GM12878 (cell line): ENCODE results near the gene DPP6. TPM values are rescaled to one million over a fixed set of nuclear protein-coding genes. Genes with fewer than 3 reads are reported as not detected.

Experiments
- ATAC-seq: fragments of 200-7000 bp; cut with Tn5 transposase; 3 replicates; pipeline ENCODE4 v1.9.1; 2020; ENCODE audit warnings: mild to moderate bottlenecking, moderate library complexity
- BruUV-seq: library from RNA; stranded (reverse); fragments of 400-500 nt; replicated peaks from 2 replicates; lab custom pipeline; 2021; lab: Mats Ljungman, UMichigan
- CTCF ChIA-PET: fragments of 300-600 bp; sonication (Branson Sonifier 250); formaldehyde crosslinking; extraction: SDS; loops from one replicate; lab custom pipeline; 2021; ENCODE audit warnings: inconsistent platforms; lab: Yijun Ruan, JAX
- POLR2A ChIA-PET: fragments of 350-600 bp; formaldehyde crosslinking; extraction: SDS; loops from one replicate; lab custom pipeline; 2021; ENCODE audit warnings: inconsistent platforms; lab: Charles Lee
- RAD21 ChIA-PET: fragments of 300-600 bp; sonication (Branson Sonifier 250); formaldehyde crosslinking; loops from one replicate; lab custom pipeline; 2023; ENCODE audit warnings: antibody characterized with exemption; ENCODE audit not compliant: unreplicated experiment; lab: Charles Lee
- SMC1A ChIA-PET: fragments of 300-600 bp; sonication (Branson Sonifier 250); formaldehyde crosslinking; loops from one replicate; lab custom pipeline; 2023; ENCODE audit not compliant: unreplicated experiment, uncharacterized antibody; lab: Charles Lee
- DNase-seq: peaks from one replicate; pipeline ENCODE4 v3.0.0-alpha.2; 2011; ENCODE audit warnings: low read depth, low spot score
- FAIRE-seq: peaks from 3 replicates; lab custom pipeline; 2011; peaks lifted over from hg19 to GRCh38; lab: Jason Lieb, UNC
- H2AFZ ChIP-seq: 2 replicates; pipeline ENCODE4 v1.6.0; 2011; ENCODE audit warnings: low read depth, low read length, control low read depth; ENCODE audit not compliant: control insufficient read depth
- H3K27ac ChIP-seq: 2 replicates; pipeline ENCODE4 v1.5.1; 2011; ENCODE audit warnings: control low read depth; ENCODE audit not compliant: control insufficient read depth, insufficient read depth
- H3K27me3 ChIP-seq, 2 experiments: replicated peaks in 1 of 2; 2 replicates each; pipeline versions ENCODE4 v1.6.0 to v1.6.1; 2011; ENCODE audit warnings: low read length in 1 of 2; ENCODE audit not compliant: control insufficient read depth in 2 of 2, insufficient read depth in 2 of 2
- H3K36me3 ChIP-seq, 2 experiments: 2 replicates each; pipeline ENCODE4 v1.5.1; 2011; ENCODE audit warnings: low read length in 1 of 2; ENCODE audit not compliant: control insufficient read depth in 2 of 2, insufficient read depth in 2 of 2
- H3K4me1 ChIP-seq: 2 replicates; pipeline ENCODE4 v1.6.1; 2011; ENCODE audit warnings: mild to moderate bottlenecking, low read length, moderate library complexity, mixed read lengths; ENCODE audit not compliant: control insufficient read depth, insufficient read depth
- H3K4me2 ChIP-seq: 2 replicates; pipeline ENCODE4 v1.6.0; 2011; ENCODE audit warnings: control low read depth; ENCODE audit not compliant: control insufficient read depth, insufficient read depth
- H3K4me3 ChIP-seq: fragments of 200-600 bp; sonication (generic); 2 replicates; pipeline ENCODE4 v1.5.1; 2016
- H3K79me2 ChIP-seq: 2 replicates; pipeline ENCODE4 v1.6.0; 2011; ENCODE audit warnings: low read length; ENCODE audit not compliant: control insufficient read depth, insufficient read depth
- H3K9ac ChIP-seq: 2 replicates; pipeline ENCODE4 v1.8.0; 2011; ENCODE audit warnings: low read length, control low read depth, mixed read lengths; ENCODE audit not compliant: control insufficient read depth, insufficient read depth
- H3K9me3 ChIP-seq: replicated peaks from 3 replicates; pipeline ENCODE4 v1.5.1; 2011; ENCODE audit warnings: mild to moderate bottlenecking, low read length; ENCODE audit not compliant: control insufficient read depth, insufficient read depth
- H4K20me1 ChIP-seq: 2 replicates; pipeline ENCODE4 v1.6.0; 2011; ENCODE audit not compliant: control insufficient read depth, insufficient read depth
- BCL11A ChIP-seq: IDR thresholded peaks from 2 replicates; pipeline ENCODE4 v1.6.1; 2011; ENCODE audit warnings: low read depth, low read length
- BMI1 ChIP-seq: fragments of 450-650 bp; IDR thresholded peaks from 2 replicates; pipeline ENCODE4 v1.6.1; 2016; ENCODE audit warnings: mild to moderate bottlenecking, moderate library complexity, borderline replicate concordance
- MEF2A ChIP-seq: IDR thresholded peaks from 2 replicates; pipeline ENCODE4 v1.6.1; 2011; ENCODE audit warnings: low read depth, mild to moderate bottlenecking, low read length, moderate library complexity; ENCODE audit not compliant: insufficient read depth
- RELA ChIP-seq: fragments of 450-650 bp; IDR thresholded peaks from 2 replicates; pipeline ENCODE4 v1.8.0; 2014; ENCODE audit warnings: borderline replicate concordance; ENCODE audit not compliant: partially characterized antibody
- SMAD5 ChIP-seq: IDR thresholded peaks from 2 replicates; pipeline ENCODE4 v1.6.1; 2016; ENCODE audit warnings: antibody characterized with exemption, low read depth
- WGBS: methylation state at CpG from one replicate; pipeline ENCODE4 v1.1.6; 2016; ENCODE audit warnings: low lambda C conversion rate; ENCODE audit not compliant: insufficient replicate concordance, insufficient coverage; ENCODE audit errors: missing lambda C conversion rate; 5-methylcytosine and 5-hydroxymethylcytosine counted together
- in situ Hi-C: fragments of 300-500 bp; cut with MboI; formaldehyde crosslinking; loops from 9 replicates; pipeline ENCODE4 v1.14.3; 2018; ENCODE audit warnings: mixed read lengths
- intact Hi-C: fragments of 100-400 bp; cut with micrococcal nuclease; formaldehyde crosslinking; loops from one replicate; pipeline ENCODE4 v1.14.2; 2022; ENCODE audit not compliant: unreplicated experiment
- polyA plus RNA-seq, 11 experiments: library from polyadenylated mRNA; depleted of rRNA in 4 of 11; unstranded in 6 of 11; stranded (reverse) in 5 of 11; fragments of >200 nt; fragmentation: Nextera tagmentation in 4 of 11; fragmentation: Illumina TruSeq in 1 of 11; extraction: Ambion mirVana in 4 of 11; extraction: Trizol in 1 of 11; gene quantifications; 1 replicate in 1 of 11; 2 replicates in 10 of 11; pipeline versions ENCODE4 v1.2.1 to v1.2.3, GENCODE V29; 2011 to 2016; ENCODE audit warnings: inconsistent platforms in 2 of 11, missing spikeins in 2 of 11, low read depth in 1 of 11
- total RNA-seq, 4 experiments: library from RNA; depleted of rRNA in 3 of 4; stranded (reverse); fragments of >200 nt in 3 of 4; fragmentation: Illumina TruSeq in 1 of 4; extraction: Trizol in 1 of 4; gene quantifications; 2 replicates each; pipeline versions ENCODE4 v1.2.1 to v1.2.3, GENCODE V29; 2013 to 2021

Gene DPP6
- total and polyA plus RNA-seq, 10 of the 15 experiments (the other 5 are each of a cell fraction or from before 2014, with no cell fraction given): not detected

- Histone ChIP-seq H3K9ac (no peak overlapping the region), H3K27ac (no peak overlapping the region), H3K36me3 (no peaks in the 10 kb centered on the region), H3K4me3 (no peak overlapping the region), H3K4me1 (no peaks in the 10 kb centered on the region), H3K4me2 (no peak overlapping the region), H4K20me1 (no peaks in the 10 kb centered on the region), H3K27me3 (no peaks in the 10 kb centered on the region), H3K9me3 (no peaks in the 10 kb centered on the region), H3K79me2 (no peaks in the 10 kb centered on the region), H2AFZ (no peak overlapping the region)
- ATAC-seq: no peak
- POLR2A ChIA-PET: no interaction called here
- CTCF ChIA-PET: no interaction called here
- no TSS peak for BruUV-seq
- intact Hi-C loops: no loop called here
- in situ Hi-C loops: no loop called here
- RAD21 ChIA-PET: no interaction called here
- WGBS: 21% methylated on average over 7 of the region's 7 CpGs
- no peak for TF ChIP-seq BCL11A
- no peak for DNase-seq
- no peak for FAIRE-seq
- SMC1A ChIA-PET: no interaction called here
Observed at GRCh38 chr7:154484406-154484805, 432.2 kb downstream of the DPP6 start.

GRCh38 chr7:154484943-154485342, 432.7 kb downstream of the DPP6 start:
- Histone ChIP-seq H3K4me3 (no peak overlapping the region), H4K20me1 (no peaks in the 10 kb centered on the region), H3K9me3 (no peaks in the 10 kb centered on the region), H3K4me1 (no peaks in the 10 kb centered on the region), H3K27me3 (no peaks in the 10 kb centered on the region), H3K36me3 (no peaks in the 10 kb centered on the region), H3K27ac (no peak overlapping the region), H3K79me2 (no peaks in the 10 kb centered on the region), H3K9ac (no peak overlapping the region), H2AFZ (no peak overlapping the region), H3K4me2 (no peak overlapping the region)
- CTCF ChIA-PET: no interaction called here
- intact Hi-C loops (no loop called here), in situ Hi-C loops (no loop called here)
- ATAC-seq: no peak
- 0% methylated on average over 4 of the region's 4 CpGs for WGBS
- POLR2A ChIA-PET: no interaction called here
- RAD21 ChIA-PET: no interaction called here
- SMC1A ChIA-PET: no interaction called here
- BruUV-seq: no TSS peak
- TF ChIP-seq BMI1: no peak
- no peak for TF ChIP-seq SMAD5
- no peak for TF ChIP-seq MEF2A
- TF ChIP-seq RELA: no peak
- DNase-seq: no peak
- no peak for FAIRE-seq
